ENCODE results near the gene PTPRN2. TPM values are rescaled to one million over a fixed set of nuclear protein-coding genes. Genes with fewer than 3 reads are reported as not detected.

The PTPRN2 gene
- polyA plus RNA-seq, 1 of the 3 experiments (the other 2 are of a cell fraction), result 4.0 TPM

- POLR2A ChIA-PET, result no interaction called here
These were observed 818.5 kb downstream of the PTPRN2 start for GRCh38 chr7:157769086-157769485.

More at GRCh38 chr7:157769086-157769485, 818.5 kb downstream of the PTPRN2 start:
- Histone ChIP-seq H3K27me3 (ENCODE audit: insufficient read depth) (no peaks in the 10 kb centered on the region), H3K9me2 (no peaks in the 10 kb centered on the region), H3K9ac (no peak overlapping the region), H3K9me3 (no peaks in the 10 kb centered on the region; the same call in 1 of the 2 replicates), H3K4me1 (ENCODE audit: control insufficient read depth in 1 of 2, insufficient read depth in 2 of 2, low read depth in 1 of 2, low read length in 1 of 2) (peaks cover 0 to 12% of the 10 kb centered on the region in 2 experiments; a peak in 1 of 4 replicates), H3F3A (replicated peaks; ENCODE audit: insufficient read depth) (no peaks in the 10 kb centered on the region), H4K20me1 (ENCODE audit: insufficient read depth) (no peaks in the 10 kb centered on the region), H3K79me2 (ENCODE audit: insufficient read depth) (no peaks in the 10 kb centered on the region), H3K36me3 (replicated peaks in 1 of 2; ENCODE audit: control insufficient read depth in 1 of 2, insufficient read depth in 2 of 2, low read length in 1 of 2) (no peaks in the 10 kb centered on the region), H3K27ac (ENCODE audit: low read depth in 2 of 2, low read length in 1 of 2) (no peak overlapping the region), H3K4me2 (no peak overlapping the region), H2AFZ (ENCODE audit: low read depth) (no peak overlapping the region), H3K4me3 (ENCODE audit: low read depth in 2 of 2, low read length in 1 of 2) (no peak overlapping the region)
- 60% methylated on average over 17 of the region's 17 CpGs for WGBS (ENCODE audit: low lambda C conversion rate)
- CTCF ChIA-PET, result interaction anchor here (1.0 kb wide), 1 partner anchor 9 kb away, joined by 3 read pairs; no protein-coding TSS in a partner anchor
- no peak for DNase-seq
- no peak for TF ChIP-seq RXRA (IDR thresholded peaks at IDR 0.05; ENCODE audit: borderline replicate concordance, low read depth)
- no peak for TF ChIP-seq TAF1 (IDR thresholded peaks at IDR 0.05; ENCODE audit: borderline replicate concordance, low read depth, low read length)
- no peak for TF ChIP-seq RFX5 (IDR thresholded peaks at IDR 0.05; ENCODE audit: low read length)
- TF ChIP-seq RCOR1 (IDR thresholded peaks at IDR 0.05; ENCODE audit: low read length), result no peak
- TF ChIP-seq POLR2AphosphoS5 (IDR thresholded peaks at IDR 0.05; ENCODE audit: low read depth, low read length), result no peak
- TF ChIP-seq EP300 (IDR thresholded peaks at IDR 0.05; ENCODE audit: borderline replicate concordance in 1 of 2, low read depth in 1 of 2, low read length in 1 of 2), result no peak
- TF ChIP-seq SIN3A (IDR thresholded peaks at IDR 0.05; ENCODE audit: borderline replicate concordance, low read depth, low read length), result no peak
- no peak for TF ChIP-seq FOSL2 (IDR thresholded peaks at IDR 0.05; ENCODE audit: borderline replicate concordance, low read depth)
- TF ChIP-seq IRF3 (IDR thresholded peaks at IDR 0.05; ENCODE audit: low read depth, low read length), result no peak
- no peak for TF ChIP-seq FOXJ3 (CRISPR knock-in tag; IDR thresholded peaks at IDR 0.05)
- TF ChIP-seq MEF2A (IDR thresholded peaks at IDR 0.05; ENCODE audit: borderline replicate concordance, low read depth), result no peak
- TF ChIP-seq GABPA (IDR thresholded peaks at IDR 0.05; ENCODE audit: low read depth), result no peak
- no peak for TF ChIP-seq YY1 (IDR thresholded peaks at IDR 0.05; ENCODE audit: low read depth)
- no peak for TF ChIP-seq TEAD4 (IDR thresholded peaks at IDR 0.05; ENCODE audit: borderline replicate concordance, insufficient read depth)
- TF ChIP-seq CTCF (IDR thresholded peaks at IDR 0.05), result no peak
- TF ChIP-seq USF2 (IDR thresholded peaks at IDR 0.05; ENCODE audit: borderline replicate concordance, low read depth, low read length), result no peak
- TF ChIP-seq ELF1 (IDR thresholded peaks at IDR 0.05), result no peak
- TF ChIP-seq RAD21 (IDR thresholded peaks at IDR 0.05; ENCODE audit: low read length), result no peak
- no peak for TF ChIP-seq MAX (IDR thresholded peaks at IDR 0.05; ENCODE audit: low read depth)
